ENCODE measurements around the gene TNF.

Gene TNF

GRCh38 chr6:31592396-31592771 is 17.0 kb downstream of the TNF start:
- no peak for DNase-seq

DNA sequence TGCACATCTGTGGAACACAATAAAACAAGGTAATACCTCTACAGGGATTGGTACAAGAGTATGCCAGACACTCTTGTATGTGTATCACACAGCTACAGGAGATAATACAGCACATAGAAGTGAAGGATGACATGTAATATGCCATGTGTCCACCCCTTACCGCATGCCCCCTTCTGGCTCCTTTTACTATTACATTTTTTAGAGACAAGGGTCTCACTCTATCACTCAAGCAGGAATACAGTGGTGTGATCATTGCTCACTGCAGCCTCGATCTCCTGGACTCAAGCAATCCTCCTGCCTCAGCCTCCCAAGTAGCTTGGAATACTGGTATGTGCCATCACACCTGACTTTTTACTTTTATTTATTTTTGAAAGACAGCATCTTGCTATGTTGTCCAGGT is 21.6 kb downstream of the TNF start:
- DNase-seq: peak; percentile 68

DNA sequence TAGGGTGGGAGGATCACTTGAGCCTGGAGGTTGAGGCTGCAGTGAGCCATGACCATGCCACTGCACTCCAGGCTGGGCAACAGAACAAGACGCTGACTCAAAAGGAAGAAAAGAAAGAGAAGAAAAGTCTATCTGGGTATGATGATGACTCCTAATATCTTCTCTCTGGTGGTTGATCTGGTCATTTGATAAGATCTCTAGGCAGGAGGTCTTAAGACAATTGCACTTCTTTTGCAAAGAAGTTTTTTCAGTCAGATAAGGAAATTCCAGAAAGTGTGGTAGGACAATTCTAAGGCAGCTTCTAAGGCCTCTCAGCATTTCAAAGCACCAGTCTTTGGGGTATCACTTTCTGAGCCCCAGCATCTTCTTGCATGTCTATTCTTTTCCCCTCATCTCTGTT is 32.0 kb downstream of the TNF start:
- DNase-seq: no peak

- no peak for DNase-seq
Observed at GRCh38 chr6:31609519-31610406, 34.4 kb downstream of the TNF start.

DNA sequence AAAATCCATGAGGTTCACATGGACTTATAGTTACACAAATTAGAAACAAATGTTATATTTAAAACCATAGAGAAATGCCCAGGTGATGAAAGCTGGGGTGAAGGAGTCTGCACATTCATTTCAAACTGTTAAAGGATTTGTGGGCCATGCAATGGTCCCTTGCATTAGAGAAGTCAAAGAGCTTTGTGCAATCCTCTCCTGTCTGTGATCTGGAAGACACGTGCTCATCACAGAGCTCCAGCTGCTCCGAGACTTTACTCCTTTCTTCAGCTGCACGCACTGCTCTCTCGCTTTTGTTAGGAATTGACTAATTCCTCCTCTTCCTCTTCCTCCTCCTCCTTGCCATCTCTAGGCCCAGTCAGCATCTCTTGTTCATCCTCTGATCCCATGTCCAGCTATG is 35.6 kb downstream of the TNF start:
- DNase-seq: no peak

GRCh38 chr6:31614075-31614619 is 38.8 kb downstream of the TNF start:
- no peak for DNase-seq

DNA sequence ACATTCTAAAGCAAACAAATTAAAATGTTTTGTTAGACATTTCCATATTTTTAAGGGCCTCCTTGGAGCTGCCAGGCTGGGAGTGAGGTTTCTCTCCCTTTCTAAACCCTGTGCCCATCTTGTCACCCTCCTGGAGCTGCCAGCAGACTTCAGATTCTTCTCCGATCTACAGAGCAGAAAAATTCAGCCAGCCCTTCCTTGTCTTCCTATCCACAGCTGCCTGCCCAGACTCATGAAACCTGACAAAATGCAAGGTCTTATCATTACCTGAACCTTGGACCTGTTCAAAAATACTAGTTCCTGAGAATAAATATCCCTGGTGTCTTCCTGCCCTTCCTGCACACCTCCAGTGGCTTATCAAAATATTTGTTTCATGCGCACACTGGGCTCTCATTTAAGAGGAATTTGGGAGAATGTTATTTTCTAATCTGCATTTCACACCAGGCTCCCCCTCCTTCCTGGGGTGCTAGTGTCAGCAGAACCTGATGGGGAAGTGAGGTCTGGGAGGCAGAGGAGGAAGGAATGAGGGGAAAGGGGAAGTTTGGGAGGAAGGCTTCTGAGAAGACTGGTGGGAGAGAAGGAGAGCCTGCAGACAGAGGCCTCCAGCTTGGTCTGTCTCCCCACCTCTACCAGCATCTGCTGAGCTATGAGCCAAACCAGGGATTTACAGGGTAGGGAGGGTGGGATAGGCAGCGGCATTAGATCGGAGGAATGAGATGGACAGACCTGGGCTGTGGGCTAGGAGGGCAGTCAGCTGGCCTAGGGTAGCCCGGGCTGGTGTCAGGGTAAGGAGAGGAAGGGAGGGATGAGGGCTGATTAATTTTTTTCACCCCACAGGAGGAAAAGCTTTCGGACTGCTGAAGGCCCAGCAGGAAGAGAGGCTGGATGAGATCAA is 39.6 kb downstream of the TNF start, which contains the start of gene AIF1:
Gene AIF1 (plus strand): TSS at position 551 of the 895 bp plus-strand sequence. CDS start 96 bp downstream, at position 647.
- DNase-seq: no peak

DNA sequence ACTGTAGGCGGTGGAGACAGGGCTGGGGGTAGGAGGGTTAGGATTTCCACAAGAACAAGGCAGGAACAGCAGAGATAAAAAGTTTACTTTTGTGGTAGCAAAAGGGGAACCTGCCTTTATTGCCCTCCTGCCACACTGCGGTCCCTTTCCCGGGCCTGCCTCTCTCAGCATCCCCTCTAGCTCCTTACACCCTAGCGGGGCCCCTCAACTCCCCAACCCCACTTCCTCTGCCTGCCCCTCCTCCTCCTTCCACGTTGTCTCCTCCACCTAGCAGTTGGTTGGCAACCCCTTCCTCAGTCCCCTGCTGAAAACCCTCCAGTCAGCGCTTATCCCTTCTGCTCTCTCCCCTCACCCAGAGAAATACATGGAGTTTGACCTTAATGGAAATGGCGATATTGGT is 40.4 kb downstream of the TNF start:
- no peak for DNase-seq

DNA sequence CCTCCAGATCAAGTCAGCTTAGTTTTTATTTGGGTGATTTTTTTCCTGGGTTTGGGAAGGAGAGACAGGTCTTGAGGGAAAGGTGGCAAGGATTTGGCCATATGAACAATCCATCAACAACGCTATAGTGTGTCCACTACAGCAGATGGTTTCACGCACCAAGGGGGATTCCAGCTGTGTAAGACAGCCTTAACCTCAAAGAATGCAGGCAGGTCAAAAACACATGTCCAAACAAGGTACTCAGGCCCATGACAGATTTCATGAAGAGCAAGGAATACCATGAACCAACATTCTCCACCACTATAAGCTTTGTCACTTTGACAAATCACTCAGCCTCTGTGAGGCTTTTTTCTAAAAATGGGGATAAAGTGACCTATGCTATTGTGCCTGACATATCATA is 41.6 kb downstream of the TNF start:
- no peak for DNase-seq

DNA sequence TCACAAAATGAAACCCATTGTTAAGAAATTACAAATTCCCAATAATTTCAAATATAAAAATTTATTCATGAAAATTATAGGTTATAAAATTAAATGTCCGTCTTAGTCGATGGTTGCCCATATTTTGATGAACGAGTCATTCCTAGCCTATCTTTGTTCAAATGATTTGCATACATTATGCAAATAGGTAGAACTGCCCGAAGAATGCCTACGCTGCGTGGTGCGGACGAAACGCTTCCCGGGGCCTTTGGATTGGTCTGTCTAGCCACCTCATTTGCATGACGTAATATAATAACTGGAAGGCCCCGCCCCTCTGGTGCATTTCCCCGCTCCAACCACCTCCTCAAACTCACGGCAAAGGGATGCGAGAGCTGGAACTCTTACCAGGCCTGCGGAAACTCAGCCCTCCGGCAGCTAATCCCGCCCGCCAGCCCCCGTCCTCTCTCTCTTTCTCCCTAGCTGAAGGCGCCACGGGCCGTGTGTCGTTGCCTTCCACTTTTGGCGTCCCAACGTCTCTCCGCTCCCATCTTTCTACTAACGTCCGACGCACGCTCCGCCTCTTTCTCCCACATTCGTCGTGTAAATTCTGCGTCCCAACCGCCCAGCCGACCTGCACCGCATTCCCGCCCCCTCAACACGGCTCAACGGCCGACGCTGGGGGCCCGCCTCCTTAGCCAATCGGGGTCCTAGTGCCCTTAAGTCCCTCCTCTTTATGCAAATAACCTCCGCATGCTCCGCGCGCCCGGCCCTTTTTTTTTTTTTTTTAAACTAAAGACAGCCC is 44.6 kb downstream of the TNF start:
- peak; percentile 99 for DNase-seq

- peak; percentile 89 for DNase-seq
Observed at GRCh38 chr6:31620586-31621319, 45.4 kb downstream of the TNF start, which contains the start of gene PRRC2A. Gene PRRC2A, plus strand, starts transcription at chr6:31620715. Its CDS starts 2,075 bp downstream, at chr6:31622790.

- no peak for DNase-seq
Observed at GRCh38 chr6:31621320-31621939, 46.1 kb downstream of the TNF start.

- no peak for DNase-seq
Observed at GRCh38 chr6:31621991-31622390, 46.6 kb downstream of the TNF start.

- DNase-seq: no peak
Observed at GRCh38 chr6:31622684-31623091, 47.3 kb downstream of the TNF start.

DNA sequence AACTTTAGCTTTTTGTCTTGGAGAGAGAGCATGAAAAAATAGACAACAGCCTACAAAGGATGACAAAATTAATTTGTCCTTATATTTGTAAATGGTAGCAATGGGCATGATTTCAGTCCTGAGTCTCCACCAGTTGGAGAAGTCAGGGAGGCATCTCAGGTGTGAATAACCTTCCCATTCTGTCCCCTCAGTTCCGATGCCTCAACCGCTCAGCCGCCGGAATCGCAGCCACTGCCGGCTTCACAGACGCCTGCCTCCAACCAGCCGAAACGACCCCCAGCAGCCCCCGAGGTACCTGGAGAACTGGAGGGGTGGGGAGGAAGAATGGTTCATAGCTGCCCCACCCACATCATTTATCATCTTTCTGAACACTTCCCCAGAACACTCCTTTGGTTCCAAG is 48.7 kb downstream of the TNF start:
- no peak for DNase-seq

DNA sequence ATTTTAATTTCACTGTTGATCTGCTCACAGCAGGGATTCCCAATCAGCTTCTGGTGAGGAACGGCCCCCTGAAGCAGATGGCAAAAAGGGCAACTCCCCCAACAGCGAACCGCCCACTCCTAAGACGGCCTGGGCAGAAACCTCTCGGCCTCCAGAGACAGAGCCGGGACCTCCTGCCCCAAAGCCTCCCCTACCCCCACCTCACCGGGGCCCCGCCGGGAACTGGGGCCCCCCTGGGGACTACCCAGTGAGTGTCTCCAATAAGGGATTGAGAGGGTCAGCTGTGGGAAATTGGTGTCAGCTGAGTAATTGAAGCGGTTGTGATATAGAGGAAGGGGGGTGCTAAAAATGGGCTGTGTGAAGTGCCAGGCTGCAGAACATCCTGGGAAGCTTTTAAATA is 51.6 kb downstream of the TNF start:
- DNase-seq: no peak

- no peak for DNase-seq
Observed at GRCh38 chr6:31627690-31628287, 52.4 kb downstream of the TNF start.

Measured in DMS53 (cell line).